ENCODE measurements around the gene PRG2. TPM values are rescaled to one million over a fixed set of nuclear protein-coding genes. Genes with fewer than 3 reads are reported as not detected.

Gene PRG2
- total and polyA plus RNA-seq, 9 of the 15 experiments (the other 6 are each of a cell fraction or from before 2014, with no cell fraction given): 1.8 to 78.0 (median 26.6) TPM

DNA sequence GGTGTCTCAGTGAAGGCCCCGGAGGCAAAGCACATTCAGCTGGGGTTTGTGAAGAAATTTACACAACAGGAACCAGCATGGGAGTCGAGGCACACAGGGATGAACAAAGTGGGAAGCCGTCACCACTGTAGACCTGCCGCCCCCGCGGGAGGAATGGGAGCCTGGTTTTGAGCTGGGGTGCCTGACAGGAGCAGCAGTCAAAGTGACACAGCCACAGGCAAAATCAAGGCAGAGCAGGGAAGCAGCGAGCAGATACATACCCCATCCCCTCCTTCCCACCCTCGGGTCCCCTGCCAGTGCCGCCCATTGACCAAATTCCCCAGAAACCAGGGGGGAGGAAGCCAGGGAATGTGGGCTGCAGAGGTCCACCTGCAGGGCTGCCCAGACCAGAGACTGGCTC, 31.5 kb downstream of the PRG2 start:
- in situ Hi-C loops (cut with MboI): no loop called here
- FAIRE-seq: no peak
- 55% methylated on average over 8 of the region's 9 CpGs for WGBS (ENCODE audit: insufficient coverage, low coverage, missing lambda C conversion rate)
- TF ChIP-seq, protein P1, sequence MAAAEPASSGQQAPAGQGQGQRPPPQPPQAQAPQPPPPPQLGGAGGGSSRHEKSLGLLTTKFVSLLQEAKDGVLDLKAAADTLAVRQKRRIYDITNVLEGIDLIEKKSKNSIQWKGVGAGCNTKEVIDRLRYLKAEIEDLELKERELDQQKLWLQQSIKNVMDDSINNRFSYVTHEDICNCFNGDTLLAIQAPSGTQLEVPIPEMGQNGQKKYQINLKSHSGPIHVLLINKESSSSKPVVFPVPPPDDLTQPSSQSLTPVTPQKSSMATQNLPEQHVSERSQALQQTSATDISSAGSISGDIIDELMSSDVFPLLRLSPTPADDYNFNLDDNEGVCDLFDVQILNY (CRISPR knock-in tag; IDR thresholded peaks at IDR 0.05): no peak
- TF ChIP-seq FOXP1 (CRISPR knock-in tag; IDR thresholded peaks at IDR 0.05): no peak
- TF ChIP-seq MEF2A (IDR thresholded peaks at IDR 0.05; ENCODE audit: control insufficient read depth, low read depth, low read length): no peak
- TF ChIP-seq PTTG1 (tag; IDR thresholded peaks at IDR 0.05; ENCODE audit: low read depth): no peak
- 0 out of 4 replicates have a peak, but pooled peaks have one; percentile 0 to 5 for TF ChIP-seq NRF1 (conservative IDR thresholded peaks at IDR 0.05 in 1 of 2, IDR thresholded peaks at IDR 0.05 in 1 of 2)
- TF ChIP-seq ZNF274 (IDR thresholded peaks at IDR 0.05; ENCODE audit: borderline replicate concordance, low read depth, low read length): no peak
- TF ChIP-seq, protein P2, sequence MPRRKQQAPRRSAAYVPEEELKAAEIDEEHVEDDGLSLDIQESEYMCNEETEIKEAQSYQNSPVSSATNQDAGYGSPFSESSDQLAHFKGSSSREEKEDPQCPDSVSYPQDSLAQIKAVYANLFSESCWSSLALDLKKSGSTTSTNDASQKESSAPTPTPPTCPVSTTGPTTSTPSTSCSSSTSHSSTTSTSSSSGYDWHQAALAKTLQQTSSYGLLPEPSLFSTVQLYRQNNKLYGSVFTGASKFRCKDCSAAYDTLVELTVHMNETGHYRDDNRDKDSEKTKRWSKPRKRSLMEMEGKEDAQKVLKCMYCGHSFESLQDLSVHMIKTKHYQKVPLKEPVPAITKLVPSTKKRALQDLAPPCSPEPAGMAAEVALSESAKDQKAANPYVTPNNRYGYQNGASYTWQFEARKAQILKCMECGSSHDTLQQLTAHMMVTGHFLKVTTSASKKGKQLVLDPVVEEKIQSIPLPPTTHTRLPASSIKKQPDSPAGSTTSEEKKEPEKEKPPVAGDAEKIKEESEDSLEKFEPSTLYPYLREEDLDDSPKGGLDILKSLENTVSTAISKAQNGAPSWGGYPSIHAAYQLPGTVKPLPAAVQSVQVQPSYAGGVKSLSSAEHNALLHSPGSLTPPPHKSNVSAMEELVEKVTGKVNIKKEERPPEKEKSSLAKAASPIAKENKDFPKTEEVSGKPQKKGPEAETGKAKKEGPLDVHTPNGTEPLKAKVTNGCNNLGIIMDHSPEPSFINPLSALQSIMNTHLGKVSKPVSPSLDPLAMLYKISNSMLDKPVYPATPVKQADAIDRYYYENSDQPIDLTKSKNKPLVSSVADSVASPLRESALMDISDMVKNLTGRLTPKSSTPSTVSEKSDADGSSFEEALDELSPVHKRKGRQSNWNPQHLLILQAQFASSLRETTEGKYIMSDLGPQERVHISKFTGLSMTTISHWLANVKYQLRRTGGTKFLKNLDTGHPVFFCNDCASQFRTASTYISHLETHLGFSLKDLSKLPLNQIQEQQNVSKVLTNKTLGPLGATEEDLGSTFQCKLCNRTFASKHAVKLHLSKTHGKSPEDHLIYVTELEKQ (CRISPR knock-in tag; IDR thresholded peaks at IDR 0.05): no peak
- TF ChIP-seq MEF2D (tag; conservative IDR thresholded peaks at IDR 0.05; ENCODE audit: low read depth): no peak
- no peak for TF ChIP-seq RHOXF2B (CRISPR knock-in tag; conservative IDR thresholded peaks at IDR 0.05)
- TF ChIP-seq ZKSCAN1 (IDR thresholded peaks at IDR 0.05; ENCODE audit: low read depth, low read length): 0 out of 2 replicates have a peak, but pooled peaks have one; percentile 7
- TF ChIP-seq, protein P3, sequence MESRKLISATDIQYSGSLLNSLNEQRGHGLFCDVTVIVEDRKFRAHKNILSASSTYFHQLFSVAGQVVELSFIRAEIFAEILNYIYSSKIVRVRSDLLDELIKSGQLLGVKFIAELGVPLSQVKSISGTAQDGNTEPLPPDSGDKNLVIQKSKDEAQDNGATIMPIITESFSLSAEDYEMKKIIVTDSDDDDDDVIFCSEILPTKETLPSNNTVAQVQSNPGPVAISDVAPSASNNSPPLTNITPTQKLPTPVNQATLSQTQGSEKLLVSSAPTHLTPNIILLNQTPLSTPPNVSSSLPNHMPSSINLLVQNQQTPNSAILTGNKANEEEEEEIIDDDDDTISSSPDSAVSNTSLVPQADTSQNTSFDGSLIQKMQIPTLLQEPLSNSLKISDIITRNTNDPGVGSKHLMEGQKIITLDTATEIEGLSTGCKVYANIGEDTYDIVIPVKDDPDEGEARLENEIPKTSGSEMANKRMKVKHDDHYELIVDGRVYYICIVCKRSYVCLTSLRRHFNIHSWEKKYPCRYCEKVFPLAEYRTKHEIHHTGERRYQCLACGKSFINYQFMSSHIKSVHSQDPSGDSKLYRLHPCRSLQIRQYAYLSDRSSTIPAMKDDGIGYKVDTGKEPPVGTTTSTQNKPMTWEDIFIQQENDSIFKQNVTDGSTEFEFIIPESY (CRISPR knock-in tag; IDR thresholded peaks at IDR 0.05): no peak
- 0 out of 2 replicates have a peak, but pooled peaks have one; percentile 5 for TF ChIP-seq ATF7 (IDR thresholded peaks at IDR 0.05)
- no peak for TF ChIP-seq SP2 (IDR thresholded peaks at IDR 0.05; ENCODE audit: extremely low read depth, low read depth, low read length, poor library complexity, severe bottlenecking)
- TF ChIP-seq HDGF (IDR thresholded peaks at IDR 0.05): no peak
- no peak for TF ChIP-seq ETV6 (IDR thresholded peaks at IDR 0.05; ENCODE audit: borderline replicate concordance in 1 of 2, low read depth in 2 of 2, low read length in 1 of 2)
- TF ChIP-seq ETV6 (CRISPR knock-in tag; IDR thresholded peaks at IDR 0.05; ENCODE audit: borderline replicate concordance): no peak
- peak; percentile 44; the same call in 1 of the 2 replicates for TF ChIP-seq EGR1 (conservative IDR thresholded peaks at IDR 0.05)

More for the DNA sequence above, 31.5 kb downstream of the PRG2 start:
- Histone ChIP-seq H3K9me3 (replicated peaks; ENCODE audit: control insufficient read depth, insufficient read depth, low read depth, low read length) (no peaks in the 10 kb centered on the region), H3K36me3 (ENCODE audit: control insufficient read depth, insufficient read depth, low read length) (no peaks in the 10 kb centered on the region), H3K4me1 (replicated peaks in 1 of 2; ENCODE audit: control insufficient read depth in 2 of 2, insufficient read depth in 2 of 2, low read length in 2 of 2) (peaks cover 13 to 25% of the 10 kb centered on the region in 2 experiments), H3K4me3 (no peak overlapping the region), H3K9ac (ENCODE audit: insufficient read depth in 1 of 2, low read depth in 2 of 2, low read length in 2 of 2) (peak overlapping the region in 1 of 2 experiments; percentile 38; a peak in 2 of 4 replicates), H4K20me1 (replicated peaks; ENCODE audit: control insufficient read depth, insufficient read depth, low read length) (no peaks in the 10 kb centered on the region), H3K4me2 (ENCODE audit: insufficient read depth, low read length) (no peak overlapping the region; the same call in 1 of the 2 replicates), H2AFZ (ENCODE audit: low read depth, low read length) (peak overlapping the region; percentile 38; the same call in 1 of the 2 replicates), H3K79me2 (ENCODE audit: control insufficient read depth, insufficient read depth, low read length) (no peaks in the 10 kb centered on the region), H3K27ac (ENCODE audit: extremely low read depth, low read depth, low read length) (no peak overlapping the region), H3K9me1 (ENCODE audit: control insufficient read depth, insufficient read depth, low read length) (no peaks in the 10 kb centered on the region), H3K27me3 (ENCODE audit: control insufficient read depth in 2 of 2, insufficient read depth in 2 of 2, low read length in 2 of 2) (no peaks in the 10 kb centered on the region)
- no peak for DNase-seq (ENCODE audit: extremely low read depth in 1 of 4, low spot score in 3 of 4)
- intact Hi-C loops (cut with micrococcal nuclease): loop anchor here (2.0 kb wide), 1 partner anchor 44 kb away; no protein-coding TSS in a partner anchor
- CTCF ChIA-PET (ENCODE audit: low intra/inter-chr PET ratio): no interaction called here
- POLR2A ChIA-PET: interaction anchor here (0.6 to 1.6 kb wide), 4 partner anchors 9 to 37 kb away, joined by 3 to 4 read pairs (median 3); no protein-coding TSS in a partner anchor
- no TSS peak for BruUV-seq (replicated peaks)
- peak; percentile 14; the same call in 1 of the 3 replicates for ATAC-seq

Data from K562 (cell line).